ENCODE results near the gene ZNF839.

ZNF839 gene

DNA sequence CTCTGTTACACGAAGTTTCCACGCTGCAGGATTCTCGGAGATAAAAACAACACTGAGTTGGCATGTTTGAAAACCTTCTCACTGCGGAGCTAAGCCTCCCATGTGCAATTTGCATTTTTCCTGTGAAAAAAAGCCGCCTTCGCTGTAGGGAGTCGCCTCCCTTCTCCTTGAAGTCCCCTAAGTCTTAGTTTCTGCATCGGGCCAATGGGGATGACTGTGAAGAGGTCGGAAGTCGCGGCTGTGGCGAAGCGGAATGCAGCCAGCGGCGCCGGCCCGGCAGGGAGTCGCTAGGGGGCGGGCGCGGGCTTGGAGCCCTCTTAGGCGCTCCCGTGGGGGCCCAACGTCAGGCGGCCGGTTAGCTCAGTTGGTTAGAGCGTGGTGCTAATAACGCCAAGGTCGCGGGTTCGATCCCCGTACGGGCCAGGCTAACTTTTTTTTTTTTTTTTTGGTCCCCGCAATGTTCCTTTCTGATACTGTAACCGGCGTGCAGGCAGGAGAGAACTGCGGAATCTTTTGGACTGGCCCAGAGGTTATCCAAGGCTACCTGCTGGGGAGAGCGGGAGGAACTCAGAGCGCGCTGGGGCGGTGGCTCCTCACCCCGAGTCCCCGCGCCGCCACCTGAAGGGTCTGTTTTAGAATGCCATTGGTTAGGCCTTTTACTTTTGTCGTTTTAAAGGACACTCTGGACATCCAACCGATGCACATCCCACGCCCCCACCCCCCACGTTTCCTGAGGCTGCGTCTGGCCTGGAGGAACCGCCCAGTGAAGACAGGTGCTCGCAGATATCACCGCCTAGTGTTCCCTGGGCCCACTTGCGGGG lies 2.6 kb upstream of the ZNF839 start:
- Histone ChIP-seq H3K27ac (ENCODE audit: low read depth, low read length) (peak overlapping the region; percentile 71), H3K9me3 (ENCODE audit: insufficient read depth, low read length) (no peaks in the 10 kb centered on the region), H3K9ac (ENCODE audit: low read length) (peak overlapping the region; percentile 66), H3K36me3 (ENCODE audit: low read length) (no peaks in the 10 kb centered on the region), H4K20me1 (ENCODE audit: low read depth, low read length) (no peaks in the 10 kb centered on the region), H3K27me3 (ENCODE audit: low read length) (no peaks in the 10 kb centered on the region), H3K4me2 (ENCODE audit: low read depth, low read length, poor library complexity, severe bottlenecking) (peak overlapping the region; percentile 99), H3F3A (ENCODE audit: insufficient read depth) (peaks cover 8% of the 10 kb centered on the region), H2AFZ (ENCODE audit: low read depth, low read length, severe bottlenecking) (peak overlapping the region; percentile 99), H3K79me2 (ENCODE audit: insufficient read depth, low read length) (no peaks in the 10 kb centered on the region), H3K4me3 (ENCODE audit: insufficient read depth, low read length, poor library complexity, severe bottlenecking) (peak overlapping the region; percentile 67), H3K9me2 (replicated peaks; ENCODE audit: insufficient read depth, low read length) (no peaks in the 10 kb centered on the region)
- TF ChIP-seq, protein P1, sequence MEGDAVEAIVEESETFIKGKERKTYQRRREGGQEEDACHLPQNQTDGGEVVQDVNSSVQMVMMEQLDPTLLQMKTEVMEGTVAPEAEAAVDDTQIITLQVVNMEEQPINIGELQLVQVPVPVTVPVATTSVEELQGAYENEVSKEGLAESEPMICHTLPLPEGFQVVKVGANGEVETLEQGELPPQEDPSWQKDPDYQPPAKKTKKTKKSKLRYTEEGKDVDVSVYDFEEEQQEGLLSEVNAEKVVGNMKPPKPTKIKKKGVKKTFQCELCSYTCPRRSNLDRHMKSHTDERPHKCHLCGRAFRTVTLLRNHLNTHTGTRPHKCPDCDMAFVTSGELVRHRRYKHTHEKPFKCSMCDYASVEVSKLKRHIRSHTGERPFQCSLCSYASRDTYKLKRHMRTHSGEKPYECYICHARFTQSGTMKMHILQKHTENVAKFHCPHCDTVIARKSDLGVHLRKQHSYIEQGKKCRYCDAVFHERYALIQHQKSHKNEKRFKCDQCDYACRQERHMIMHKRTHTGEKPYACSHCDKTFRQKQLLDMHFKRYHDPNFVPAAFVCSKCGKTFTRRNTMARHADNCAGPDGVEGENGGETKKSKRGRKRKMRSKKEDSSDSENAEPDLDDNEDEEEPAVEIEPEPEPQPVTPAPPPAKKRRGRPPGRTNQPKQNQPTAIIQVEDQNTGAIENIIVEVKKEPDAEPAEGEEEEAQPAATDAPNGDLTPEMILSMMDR (IDR thresholded peaks at IDR 0.05; ENCODE audit: insufficient read depth, low read length, poor library complexity, severe bottlenecking): peak; percentile 32
- TF ChIP-seq EZH2phosphoT487 (conservative IDR thresholded peaks at IDR 0.05; ENCODE audit: low read length): no peak

GRCh38 chr14:102317564-102318248 lies 1.8 kb upstream of the ZNF839 start:
- Histone ChIP-seq H3K9me3 (ENCODE audit: insufficient read depth, low read length) (no peaks in the 10 kb centered on the region), H3K27me3 (ENCODE audit: low read length) (no peaks in the 10 kb centered on the region), H3K9ac (ENCODE audit: low read length) (peak overlapping the region; percentile 66), H3K79me2 (ENCODE audit: insufficient read depth, low read length) (no peaks in the 10 kb centered on the region), H3F3A (ENCODE audit: insufficient read depth) (peaks cover 8% of the 10 kb centered on the region), H3K36me3 (ENCODE audit: low read length) (no peaks in the 10 kb centered on the region), H2AFZ (ENCODE audit: low read depth, low read length, severe bottlenecking) (peak overlapping the region; percentile 92), H3K4me3 (ENCODE audit: insufficient read depth, low read length, poor library complexity, severe bottlenecking) (peak overlapping the region; percentile 56), H4K20me1 (ENCODE audit: low read depth, low read length) (no peaks in the 10 kb centered on the region), H3K4me2 (ENCODE audit: low read depth, low read length, poor library complexity, severe bottlenecking) (peak overlapping the region; percentile 83), H3K27ac (ENCODE audit: low read depth, low read length) (peak overlapping the region; percentile 71), H3K9me2 (replicated peaks; ENCODE audit: insufficient read depth, low read length) (no peaks in the 10 kb centered on the region)
- no peak for TF ChIP-seq EZH2phosphoT487 (conservative IDR thresholded peaks at IDR 0.05; ENCODE audit: low read length)
- TF ChIP-seq, protein P1 (IDR thresholded peaks at IDR 0.05; ENCODE audit: insufficient read depth, low read length, poor library complexity, severe bottlenecking): no peak

- Histone ChIP-seq H3K4me3 (ENCODE audit: insufficient read depth, low read length, poor library complexity, severe bottlenecking) (peak overlapping the region; percentile 67), H4K20me1 (ENCODE audit: low read depth, low read length) (no peaks in the 10 kb centered on the region), H3K36me3 (ENCODE audit: low read length) (no peaks in the 10 kb centered on the region), H3K4me2 (ENCODE audit: low read depth, low read length, poor library complexity, severe bottlenecking) (peak overlapping the region; percentile 91), H3K9ac (ENCODE audit: low read length) (peak overlapping the region; percentile 67), H3F3A (ENCODE audit: insufficient read depth) (peaks cover 8% of the 10 kb centered on the region), H3K9me2 (replicated peaks; ENCODE audit: insufficient read depth, low read length) (no peaks in the 10 kb centered on the region), H3K27me3 (ENCODE audit: low read length) (no peaks in the 10 kb centered on the region), H2AFZ (ENCODE audit: low read depth, low read length, severe bottlenecking) (peak overlapping the region; percentile 92), H3K9me3 (ENCODE audit: insufficient read depth, low read length) (no peaks in the 10 kb centered on the region), H3K27ac (ENCODE audit: low read depth, low read length) (peak overlapping the region; percentile 60), H3K79me2 (ENCODE audit: insufficient read depth, low read length) (no peaks in the 10 kb centered on the region)
- TF ChIP-seq, protein P1 (IDR thresholded peaks at IDR 0.05; ENCODE audit: insufficient read depth, low read length, poor library complexity, severe bottlenecking): no peak
- no peak for TF ChIP-seq EZH2phosphoT487 (conservative IDR thresholded peaks at IDR 0.05; ENCODE audit: low read length)
Observed at GRCh38 chr14:102318781-102319276, 717 bp upstream of the ZNF839 start.
